ENCODE data around the gene CEPT1.

CEPT1 gene

DNA sequence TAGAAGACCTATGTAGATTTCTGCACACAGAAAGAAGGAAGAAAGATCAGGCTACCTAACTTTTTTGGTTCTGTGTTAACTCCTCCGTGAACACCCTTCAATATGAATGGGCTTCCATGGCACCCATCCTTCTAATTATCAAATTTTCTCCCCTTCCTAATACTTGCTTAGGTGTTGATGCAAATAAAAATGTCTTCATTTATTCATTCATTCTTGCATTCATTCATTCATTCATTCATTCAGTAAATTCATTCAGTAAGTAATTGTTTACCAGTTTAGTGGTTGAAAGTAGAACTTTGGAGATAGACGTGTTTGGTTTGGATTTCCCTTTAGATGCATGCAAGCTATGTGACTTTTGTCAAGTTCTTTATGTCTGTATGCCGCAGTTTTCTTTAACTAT, 92.1 kb downstream of the CEPT1 start:
- Mint-ChIP-seq H3K4me1 (ENCODE audit: low read depth) (peaks cover 53% of the 10 kb centered on the region), H3K27ac (no peak overlapping the region), H3K9me3 (ENCODE audit: low read depth) (no peaks in the 10 kb centered on the region), H3K4me3 (no peak overlapping the region), H3K36me3 (peaks cover 9% of the 10 kb centered on the region), H3K27me3 (no peaks in the 10 kb centered on the region)

DNA sequence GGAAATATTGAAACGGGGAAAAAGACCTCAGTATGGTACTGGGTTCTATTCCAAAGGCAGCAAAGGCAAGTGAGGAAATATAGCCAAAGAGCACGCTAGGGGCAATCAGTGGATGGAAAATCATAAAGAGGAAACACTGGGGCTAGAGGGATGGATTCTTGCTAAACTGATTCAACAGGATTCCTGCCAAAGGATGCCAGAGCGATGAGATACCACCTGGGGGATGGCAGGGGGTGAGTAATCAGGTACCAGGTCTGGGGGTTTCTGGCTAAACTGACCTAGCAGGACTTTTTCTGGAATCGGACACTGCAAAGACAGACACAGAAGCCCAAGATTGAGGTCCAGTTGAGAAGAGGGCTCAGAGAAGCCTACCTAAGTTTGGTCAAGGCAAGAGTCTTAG, 94.2 kb downstream of the CEPT1 start:
- no peak overlapping the region for H3K27ac Mint-ChIP-seq
- H3K27me3 Mint-ChIP-seq = no peaks in the 10 kb centered on the region
- no peaks in the 10 kb centered on the region for H3K9me3 Mint-ChIP-seq (ENCODE audit: low read depth)
- H3K4me3 Mint-ChIP-seq = no peak overlapping the region
- H3K4me1 Mint-ChIP-seq (ENCODE audit: low read depth) = peaks cover 33% of the 10 kb centered on the region
- peaks cover 19% of the 10 kb centered on the region for H3K36me3 Mint-ChIP-seq

Data from activated naive CD8-positive, alpha-beta T cell (primary cell).